Activated T-helper 17 cell treated with anti-CD3 and anti-CD28 coated beads, Interleukin-2, amount 50 U/mL, for 72 hours (primary cell): Measurements from ENCODE around the gene STPG1. TPM values are rescaled to one million over a fixed set of nuclear protein-coding genes. Genes with fewer than 3 reads are reported as not detected.
A peak's percentile ranks its signal among the peaks of the same experiment; 100 is the strongest.

Experiments used
- ATAC-seq: fragments of 150-1000 bp; cut with Tn5 transposase; replicated peaks from 2 replicates; pipeline ENCODE4 v1.10.0; 2021; ENCODE audit warnings: mild to moderate bottlenecking, moderate library complexity
- H3K27ac Mint-ChIP-seq: one replicate; pipeline ENCODE4 v1.8.0; 2022; ENCODE audit warnings: mixed read lengths
- H3K27me3 Mint-ChIP-seq: one replicate; pipeline ENCODE4 v1.8.0; 2022; ENCODE audit warnings: mixed read lengths
- H3K36me3 Mint-ChIP-seq: one replicate; pipeline ENCODE4 v1.8.0; 2022; ENCODE audit warnings: low read depth, mild to moderate bottlenecking, mixed read lengths
- H3K4me1 Mint-ChIP-seq: one replicate; pipeline ENCODE4 v1.8.0; 2022; ENCODE audit warnings: mixed read lengths
- H3K4me3 Mint-ChIP-seq: one replicate; pipeline ENCODE4 v1.8.0; 2022; ENCODE audit warnings: mild to moderate bottlenecking, mixed read lengths
- H3K9me3 Mint-ChIP-seq: one replicate; pipeline ENCODE4 v1.8.0; 2022; ENCODE audit warnings: mixed read lengths
- total RNA-seq, 2 donors: library from RNA; stranded (reverse); gene quantifications; one replicate each; pipeline ENCODE4 v1.2.3, GENCODE V29; 2022

STPG1 gene
- total RNA-seq, 2 donors from 2014 or later = 6.5 to 7.0 TPM

DNA sequence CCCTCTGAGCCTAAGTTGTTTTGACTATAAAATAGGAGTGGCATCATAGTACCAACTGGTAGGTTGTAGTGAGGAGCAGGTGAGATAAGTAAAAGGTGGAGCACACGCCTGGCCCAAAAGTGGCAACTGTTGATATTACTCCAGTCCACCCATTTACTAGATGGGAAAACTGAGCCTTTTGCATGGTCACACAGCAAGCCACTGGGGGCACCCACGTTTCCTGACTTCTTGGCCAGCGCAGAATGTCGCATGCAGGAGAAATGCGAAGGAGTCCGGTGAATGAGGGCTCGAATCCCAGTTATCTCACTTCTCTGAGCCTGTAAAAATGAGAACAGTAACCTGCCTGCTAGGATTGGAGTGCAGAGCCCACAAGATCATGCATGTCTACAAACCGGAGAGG is 73.6 kb downstream of the STPG1 start:
- Mint-ChIP-seq H3K36me3 (no peaks in the 10 kb centered on the region), H3K9me3 (no peaks in the 10 kb centered on the region), H3K4me1 (no peaks in the 10 kb centered on the region), H3K27me3 (no peaks in the 10 kb centered on the region), H3K27ac (no peak overlapping the region), H3K4me3 (no peak overlapping the region)
- ATAC-seq = no peak

DNA sequence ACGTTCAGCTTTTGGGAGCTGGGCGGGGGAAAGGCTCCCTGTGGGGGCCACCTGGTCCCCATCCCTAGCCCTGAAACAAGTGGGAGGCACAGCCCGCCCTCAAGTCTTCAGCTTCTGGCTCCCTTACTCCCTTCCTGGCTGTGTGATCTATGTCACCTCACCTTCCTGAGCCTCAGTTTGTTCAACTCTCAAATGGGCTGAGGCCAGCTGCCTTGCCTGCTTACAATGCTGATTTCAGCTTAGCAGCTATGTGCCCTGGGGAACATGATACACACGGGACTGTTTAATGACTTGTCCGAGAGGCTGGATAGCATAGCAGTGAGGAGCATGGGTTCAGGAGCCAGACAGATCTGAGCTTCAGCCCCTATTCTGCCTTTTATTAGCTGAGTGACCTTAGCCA is 75.1 kb downstream of the STPG1 start:
- Mint-ChIP-seq H3K27me3 (no peaks in the 10 kb centered on the region), H3K36me3 (no peaks in the 10 kb centered on the region), H3K4me3 (no peak overlapping the region), H3K9me3 (no peaks in the 10 kb centered on the region), H3K27ac (no peak overlapping the region), H3K4me1 (no peaks in the 10 kb centered on the region)
- no peak for ATAC-seq

DNA sequence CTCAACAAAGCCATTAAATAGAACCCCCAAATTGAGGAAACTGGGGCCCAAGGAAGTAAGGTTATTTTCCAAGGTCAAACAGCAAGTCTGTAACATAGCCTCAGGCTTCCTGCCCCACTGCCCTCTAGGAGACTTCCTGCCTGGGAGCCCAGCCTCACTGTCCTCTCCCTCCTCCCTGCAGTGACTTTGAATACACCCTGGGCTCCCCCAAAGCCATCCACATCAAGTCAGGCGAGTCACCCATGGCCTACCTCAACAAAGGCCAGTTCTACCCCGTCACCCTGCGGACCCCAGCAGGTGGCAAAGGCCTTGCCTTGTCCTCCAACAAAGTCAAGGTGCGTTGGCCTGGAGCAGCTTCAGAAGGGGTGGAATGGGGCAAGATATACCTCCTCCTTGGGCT is 76.1 kb downstream of the STPG1 start:
- Mint-ChIP-seq H3K4me1 (no peaks in the 10 kb centered on the region), H3K27me3 (no peaks in the 10 kb centered on the region), H3K4me3 (no peak overlapping the region), H3K9me3 (no peaks in the 10 kb centered on the region), H3K27ac (no peak overlapping the region), H3K36me3 (no peaks in the 10 kb centered on the region)
- no peak for ATAC-seq

DNA sequence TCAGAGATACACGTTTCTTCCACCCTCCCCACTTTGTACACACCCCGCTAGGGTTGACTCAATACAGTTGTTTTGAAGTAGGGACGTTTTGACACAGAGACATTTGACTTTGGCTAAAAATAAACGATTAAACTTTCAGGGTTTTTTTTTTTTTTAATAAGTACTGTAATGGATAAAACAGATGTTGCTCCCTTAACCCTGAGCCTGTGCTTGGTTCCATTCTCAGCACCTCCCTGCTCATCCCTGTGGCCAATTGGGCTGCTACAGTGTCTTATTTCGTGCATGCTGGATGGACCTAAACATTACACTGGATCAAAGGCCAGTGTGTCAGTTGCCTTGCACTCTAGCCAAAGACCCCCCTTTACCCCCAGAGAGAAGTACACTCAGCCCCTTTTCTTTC is 77.5 kb downstream of the STPG1 start:
- Mint-ChIP-seq H3K4me1 (no peaks in the 10 kb centered on the region), H3K4me3 (no peak overlapping the region), H3K36me3 (no peaks in the 10 kb centered on the region), H3K9me3 (no peaks in the 10 kb centered on the region), H3K27me3 (no peaks in the 10 kb centered on the region), H3K27ac (no peak overlapping the region)
- ATAC-seq = no peak

DNA sequence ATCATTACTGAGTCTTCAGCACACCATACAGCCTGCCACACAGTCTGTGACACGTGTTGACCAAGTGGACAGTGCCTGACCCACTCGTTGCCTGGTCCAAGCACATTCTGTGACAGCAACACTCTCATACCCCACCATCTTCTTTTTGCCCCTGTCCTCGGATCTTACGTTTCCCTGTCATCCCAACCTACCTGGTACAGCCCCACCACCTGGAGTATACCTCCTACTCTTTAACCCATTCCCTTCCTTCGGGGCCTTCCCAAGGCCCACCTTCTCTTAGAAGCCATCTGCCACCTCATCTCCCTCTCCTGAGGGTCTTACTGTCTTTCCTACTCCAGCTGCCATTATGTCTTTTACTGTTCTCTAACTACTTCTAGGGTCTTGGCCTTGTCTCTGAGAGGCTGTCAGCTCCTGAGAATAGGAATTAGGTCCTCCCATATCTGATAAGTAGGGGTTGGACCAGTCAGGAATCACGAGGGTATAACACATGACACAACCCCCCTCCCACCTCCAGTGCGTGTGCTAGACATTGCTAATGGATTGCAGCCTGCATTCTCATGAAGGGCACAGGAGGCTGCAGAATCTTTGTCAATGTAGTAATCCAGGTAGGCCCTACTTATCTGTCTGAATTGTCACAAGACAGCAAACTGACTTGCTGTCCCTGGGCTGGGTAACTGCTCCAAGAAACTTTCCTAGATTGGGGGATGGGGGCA is 81.5 kb downstream of the STPG1 start:
- Mint-ChIP-seq H3K36me3 (no peaks in the 10 kb centered on the region), H3K4me3 (no peak overlapping the region), H3K4me1 (no peaks in the 10 kb centered on the region), H3K9me3 (no peaks in the 10 kb centered on the region), H3K27ac (no peak overlapping the region), H3K27me3 (no peaks in the 10 kb centered on the region)
- ATAC-seq = no peak

DNA sequence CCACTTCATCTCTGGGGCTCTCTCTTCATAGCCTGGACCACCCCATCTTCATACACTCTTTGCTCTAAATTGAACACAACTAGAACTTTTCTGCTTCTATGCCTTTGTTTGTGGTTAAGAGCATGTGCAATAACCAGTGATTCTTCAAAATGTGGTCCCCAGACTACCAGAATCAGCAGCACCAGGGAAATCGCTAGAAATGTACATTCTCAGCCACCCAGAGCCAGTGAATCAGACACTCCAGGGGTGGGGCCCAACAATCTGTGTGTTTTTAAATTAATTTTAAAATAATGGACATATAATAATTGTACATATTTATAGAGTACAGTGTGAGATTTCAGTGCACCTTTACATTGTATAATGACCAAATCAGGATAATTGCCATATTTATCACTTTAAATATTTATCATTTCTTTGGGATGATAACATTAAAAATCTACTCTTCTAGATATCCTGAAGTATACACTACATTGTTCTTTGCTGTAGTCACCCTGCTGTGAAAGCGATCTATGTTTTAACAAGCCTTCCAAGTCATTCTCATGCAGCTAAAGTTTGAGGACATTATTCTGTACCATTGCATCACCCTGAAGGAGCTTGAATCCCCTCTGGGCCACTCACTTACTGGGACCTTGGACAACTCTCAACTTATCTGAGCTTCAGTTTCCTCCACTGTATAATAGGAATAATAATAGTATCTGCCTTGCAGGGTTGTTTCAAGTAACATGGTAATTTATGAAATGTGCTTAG is 83.6 kb downstream of the STPG1 start:
- Mint-ChIP-seq H3K4me1 (no peaks in the 10 kb centered on the region), H3K27me3 (peaks cover 8% of the 10 kb centered on the region), H3K27ac (no peak overlapping the region), H3K36me3 (no peaks in the 10 kb centered on the region), H3K9me3 (no peaks in the 10 kb centered on the region), H3K4me3 (no peak overlapping the region)
- ATAC-seq = no peak

DNA sequence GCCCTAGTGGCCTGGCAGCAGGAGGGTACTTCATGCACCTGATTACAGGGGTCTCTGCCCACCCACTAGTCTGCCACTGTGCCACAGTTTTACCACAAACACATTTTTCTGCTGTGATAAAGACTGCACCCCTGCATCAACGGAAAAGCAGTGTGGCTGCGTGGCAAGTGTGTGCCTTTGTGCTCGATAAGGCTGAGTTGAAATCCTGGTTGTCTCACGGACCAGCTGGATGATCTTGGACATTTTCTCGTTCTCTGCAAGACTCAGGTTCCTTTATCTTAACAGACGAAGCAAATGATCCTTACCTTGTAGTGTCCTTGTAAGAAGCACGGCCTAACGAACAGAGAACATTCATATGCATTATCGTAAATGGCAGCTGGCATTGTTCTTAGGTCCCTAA is 84.3 kb downstream of the STPG1 start:
- H3K9me3 Mint-ChIP-seq = no peaks in the 10 kb centered on the region

DNA sequence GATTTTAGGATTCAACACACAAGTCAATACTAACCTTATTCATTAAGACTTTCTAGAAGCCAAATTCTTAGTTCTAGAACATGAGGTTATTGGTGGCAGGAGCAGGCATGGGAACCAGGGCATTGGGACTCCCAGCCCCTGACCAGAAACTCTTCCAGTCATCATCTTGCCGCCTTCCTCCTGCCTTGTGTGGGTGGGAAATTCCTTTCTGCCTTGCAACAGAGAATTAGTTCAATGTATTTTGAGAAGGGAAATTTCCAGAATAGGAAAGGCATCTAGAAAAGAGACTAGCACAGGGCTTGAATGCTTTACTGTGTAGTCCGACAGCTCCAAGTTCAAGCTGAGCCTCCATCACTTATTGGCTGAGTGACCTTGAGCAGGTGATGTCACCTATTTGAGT is 85.7 kb downstream of the STPG1 start:
- no peak overlapping the region for H3K27ac Mint-ChIP-seq
- H3K4me1 Mint-ChIP-seq = no peaks in the 10 kb centered on the region
- ATAC-seq = no peak
- H3K36me3 Mint-ChIP-seq = no peaks in the 10 kb centered on the region
- H3K27me3 Mint-ChIP-seq = peaks cover 13% of the 10 kb centered on the region
- no peak overlapping the region for H3K4me3 Mint-ChIP-seq
- no peaks in the 10 kb centered on the region for H3K9me3 Mint-ChIP-seq

More for the DNA sequence above, 84.3 kb downstream of the STPG1 start:
- ATAC-seq = no peak
- peaks cover 8% of the 10 kb centered on the region for H3K27me3 Mint-ChIP-seq
- H3K27ac Mint-ChIP-seq = no peak overlapping the region
- H3K36me3 Mint-ChIP-seq = no peaks in the 10 kb centered on the region
- H3K4me1 Mint-ChIP-seq = no peaks in the 10 kb centered on the region
- H3K4me3 Mint-ChIP-seq = no peak overlapping the region

DNA sequence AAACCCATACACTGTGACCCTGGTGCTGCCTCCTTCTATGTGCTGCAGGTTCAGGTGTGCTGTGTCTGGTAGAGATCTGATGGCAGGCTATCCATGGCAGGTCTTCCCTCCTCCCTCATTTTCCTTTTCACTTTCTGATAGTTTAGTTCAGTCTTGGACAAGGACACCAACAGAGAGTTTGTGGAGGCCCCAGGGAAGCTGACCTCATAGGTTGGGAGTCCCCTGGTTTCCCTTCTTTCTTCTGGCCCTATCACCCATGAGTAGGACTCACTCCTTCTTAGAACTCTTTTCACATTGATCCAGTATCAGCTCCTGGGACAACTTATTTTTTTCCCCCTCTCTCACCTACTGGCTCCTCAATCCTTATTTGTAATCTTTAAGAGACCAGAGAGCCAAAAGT is 86.1 kb downstream of the STPG1 start:
- Mint-ChIP-seq H3K27me3 (peaks cover 15% of the 10 kb centered on the region), H3K4me3 (no peak overlapping the region), H3K36me3 (no peaks in the 10 kb centered on the region), H3K27ac (no peak overlapping the region), H3K9me3 (no peaks in the 10 kb centered on the region), H3K4me1 (no peaks in the 10 kb centered on the region)
- ATAC-seq = no peak

DNA sequence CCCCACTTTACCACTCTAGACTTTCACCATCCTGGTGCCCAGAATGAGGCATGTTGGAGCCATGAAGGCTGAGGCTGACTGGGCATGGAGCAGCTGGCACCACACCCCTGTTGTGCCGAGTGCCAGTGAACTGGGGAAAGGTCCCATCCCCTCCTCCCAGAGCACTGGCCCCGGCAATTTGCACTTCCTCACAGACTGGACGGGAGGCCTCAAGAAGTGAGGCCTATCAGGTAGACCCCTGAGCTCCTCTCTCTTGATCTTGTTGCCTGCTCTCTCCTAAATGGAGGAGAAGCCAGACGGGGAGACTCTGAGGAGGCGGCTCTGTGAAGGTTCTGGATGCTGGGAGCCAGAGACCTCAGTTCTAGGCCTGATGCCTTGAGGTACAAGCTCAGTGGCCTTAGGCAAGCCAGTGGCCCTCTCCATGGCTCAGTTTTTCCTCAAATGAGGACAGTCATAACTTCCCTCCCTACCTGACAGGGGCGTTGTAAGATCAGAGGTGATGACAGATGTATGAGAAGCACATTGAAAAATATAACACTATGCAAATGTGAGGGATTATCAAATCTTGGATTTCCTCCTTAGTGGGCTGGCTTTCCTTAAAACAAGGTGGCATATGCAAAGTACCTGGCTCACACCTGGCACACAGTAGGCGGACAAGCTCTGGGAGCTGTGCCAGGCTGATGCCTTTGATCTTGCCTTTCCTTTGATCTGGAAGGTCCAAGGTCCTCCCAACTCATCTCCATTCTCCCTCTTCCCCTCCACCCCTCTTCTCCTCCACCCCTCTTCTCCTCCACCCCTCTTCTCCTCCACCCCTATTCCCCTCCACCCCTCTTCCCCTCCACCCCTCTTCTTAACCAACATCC is 87.8 kb downstream of the STPG1 start:
- Mint-ChIP-seq H3K36me3 (no peaks in the 10 kb centered on the region), H3K9me3 (no peaks in the 10 kb centered on the region), H3K27ac (no peak overlapping the region), H3K4me1 (peaks cover under 1% of the 10 kb centered on the region), H3K27me3 (peaks cover 18% of the 10 kb centered on the region), H3K4me3 (no peak overlapping the region)
- ATAC-seq = no peak

DNA sequence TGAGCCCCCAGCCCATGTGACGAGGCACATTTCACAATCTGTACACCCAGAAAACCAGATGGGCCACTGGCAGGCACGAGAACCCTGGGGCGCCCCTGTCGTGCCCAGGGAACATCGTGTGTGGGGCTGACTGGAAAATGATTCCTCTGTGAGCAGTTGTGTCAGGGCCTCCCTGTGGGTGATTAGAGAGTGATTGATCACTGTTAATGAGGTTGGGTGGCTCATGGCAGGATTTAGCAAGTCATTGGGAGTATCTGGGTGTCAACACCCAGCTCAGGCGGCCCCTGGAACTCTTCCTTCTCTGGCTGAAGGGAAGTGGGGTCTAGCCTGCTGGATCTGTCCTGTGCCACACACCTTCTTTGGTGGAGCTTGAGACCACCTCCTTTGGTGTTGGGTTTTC is 88.7 kb downstream of the STPG1 start:
- no peak for ATAC-seq
- Mint-ChIP-seq H3K4me1 (peaks cover 10% of the 10 kb centered on the region), H3K9me3 (no peaks in the 10 kb centered on the region), H3K27ac (no peak overlapping the region), H3K36me3 (no peaks in the 10 kb centered on the region), H3K4me3 (no peak overlapping the region), H3K27me3 (peaks cover 27% of the 10 kb centered on the region)

DNA sequence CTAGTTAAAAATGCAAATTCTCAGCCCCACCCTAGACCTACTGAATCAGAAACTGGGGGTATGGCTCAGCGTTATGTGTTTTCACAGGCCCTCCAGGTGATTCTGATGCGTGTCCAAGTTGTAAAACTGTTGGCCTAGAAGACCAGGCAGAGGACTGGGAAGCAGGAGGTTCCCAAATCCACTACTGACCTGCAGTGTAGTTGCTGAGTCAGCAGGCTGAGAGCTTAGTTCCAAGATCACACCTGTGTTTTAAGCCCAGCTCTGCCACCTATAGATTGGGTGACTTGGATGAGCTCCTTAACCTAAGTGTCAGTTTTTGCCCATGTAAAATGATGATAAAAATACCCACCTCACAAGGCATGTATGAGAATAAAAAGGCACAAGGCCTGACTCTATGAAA is 90.3 kb downstream of the STPG1 start:
- H3K27me3 Mint-ChIP-seq = peaks cover 43% of the 10 kb centered on the region
- peaks cover 18% of the 10 kb centered on the region for H3K4me1 Mint-ChIP-seq
- H3K4me3 Mint-ChIP-seq = no peak overlapping the region
- H3K36me3 Mint-ChIP-seq = no peaks in the 10 kb centered on the region
- no peak overlapping the region for H3K27ac Mint-ChIP-seq
- H3K9me3 Mint-ChIP-seq = no peaks in the 10 kb centered on the region
- no peak for ATAC-seq

DNA sequence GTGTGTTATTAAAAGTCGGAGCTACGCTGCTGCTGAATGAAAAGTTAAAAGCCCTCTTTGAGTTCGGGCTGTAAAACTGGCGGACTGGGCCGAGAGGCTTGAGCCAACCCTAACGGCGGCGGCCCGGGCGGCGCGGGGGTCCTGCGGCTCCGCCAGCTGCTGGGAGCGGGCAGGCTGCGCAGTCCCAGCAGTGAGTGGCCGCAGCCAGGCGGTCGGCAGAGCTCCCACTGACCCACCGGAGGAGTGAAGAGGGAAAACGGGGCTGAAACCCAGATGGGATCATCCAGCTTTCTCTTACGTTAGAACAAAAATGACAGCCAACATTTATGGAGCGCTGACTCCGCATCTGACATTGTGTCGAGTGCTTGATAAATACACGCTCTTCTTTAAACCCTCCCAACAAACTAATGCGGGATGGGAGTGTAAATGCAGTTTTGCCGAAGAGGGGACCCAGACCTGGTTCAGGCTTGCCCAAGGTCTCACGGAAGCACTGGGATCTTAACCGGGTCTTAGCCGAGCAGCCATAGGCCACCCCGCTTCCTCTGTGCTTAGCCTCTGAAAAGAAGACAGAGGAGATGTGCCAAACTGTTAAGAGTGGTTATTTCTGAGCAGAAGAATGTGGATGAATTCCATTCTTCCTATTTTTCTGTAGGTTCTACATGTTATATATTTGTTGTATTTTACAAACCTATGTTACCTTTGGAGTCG is 91.0 kb downstream of the STPG1 start:
- no peak for ATAC-seq
- Mint-ChIP-seq H3K9me3 (no peaks in the 10 kb centered on the region), H3K4me3 (peak overlapping the region; percentile 75), H3K4me1 (peaks cover 18% of the 10 kb centered on the region), H3K27ac (no peak overlapping the region), H3K27me3 (peaks cover 48% of the 10 kb centered on the region), H3K36me3 (no peaks in the 10 kb centered on the region)

DNA sequence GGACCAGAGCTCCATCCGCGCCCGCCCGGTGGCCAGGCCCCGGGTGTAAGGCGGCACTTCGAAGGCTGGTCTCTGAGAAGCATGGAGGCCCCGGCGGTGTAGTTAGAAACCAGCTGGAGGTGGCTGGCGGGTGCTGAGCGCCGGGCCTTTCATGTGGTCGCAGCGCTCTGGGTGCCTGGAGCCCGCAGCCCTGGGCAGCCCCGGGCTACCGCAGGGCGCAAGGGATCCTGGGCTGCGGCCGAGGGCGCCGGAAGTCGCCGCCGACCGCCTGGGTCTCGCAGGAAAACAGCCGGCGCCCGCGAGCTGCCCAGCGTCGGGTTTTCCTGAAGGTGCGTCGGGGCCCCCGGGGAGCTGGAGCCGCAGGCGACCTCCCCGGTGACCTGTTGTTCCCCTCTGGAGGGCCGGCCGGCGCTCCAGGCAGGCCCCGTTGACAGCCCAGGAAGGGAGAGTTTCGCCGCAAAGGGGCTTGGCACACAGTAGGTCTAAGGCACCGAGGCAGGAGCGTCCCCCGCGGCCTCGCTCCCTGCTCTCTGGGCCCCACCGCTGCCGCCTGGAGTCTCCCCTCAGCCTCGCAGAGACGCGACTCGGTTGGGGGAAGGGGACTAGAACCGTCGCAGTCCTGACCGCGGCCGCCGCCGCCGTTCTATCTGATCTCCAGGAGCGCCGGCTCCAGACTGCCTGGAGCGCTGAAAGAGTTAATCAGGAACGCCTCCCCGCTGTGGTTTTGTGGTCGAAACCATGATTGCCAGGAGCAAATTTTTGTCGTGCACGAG is 91.7 kb downstream of the STPG1 start:
- peak; percentile 87 for ATAC-seq
- Mint-ChIP-seq H3K4me3 (peak overlapping the region; percentile 75), H3K27ac (no peak overlapping the region), H3K36me3 (no peaks in the 10 kb centered on the region), H3K27me3 (peaks cover 50% of the 10 kb centered on the region), H3K4me1 (peaks cover 18% of the 10 kb centered on the region), H3K9me3 (no peaks in the 10 kb centered on the region)
